B cell (primary cell): ENCODE results near the gene CACNA1D. TPM values are rescaled to one million over a fixed set of nuclear protein-coding genes. Genes with fewer than 3 reads are reported as not detected.

Experiments used
- ATAC-seq: fragments of 200-7000 bp; cut with Tn5 transposase; one replicate; pipeline ENCODE4 v1.10.0; 2021; ENCODE audit warnings: low read depth, mild to moderate bottlenecking, moderate number of reproducible peaks, moderate library complexity
- CTCF ChIA-PET: fragments of 350-600 bp; sonication (Branson Sonifier 250); formaldehyde crosslinking; loops from one replicate; lab custom pipeline; 2021; ENCODE audit warnings: antibody characterized with exemption, inconsistent platforms; lab: Charles Lee
- POLR2A ChIA-PET: fragments of 350-600 bp; sonication (Branson Sonifier 250); formaldehyde crosslinking; loops from one replicate; lab custom pipeline; 2021; ENCODE audit warnings: antibody characterized with exemption; lab: Charles Lee
- DNase-seq: peaks from one replicate; pipeline ENCODE4 v3.0.0; 2013
- H2AFZ ChIP-seq: 2 replicates; pipeline ENCODE4 v1.6.1; 2012; ENCODE audit warnings: mild to moderate bottlenecking, low read depth, low read length; ENCODE audit not compliant: insufficient read depth, poor library complexity, severe bottlenecking
- H3K27ac ChIP-seq, 2 donors: 1 replicate in 1 of 2; 2 replicates in 1 of 2; pipeline ENCODE4 v1.5.1; 2012 to 2013; ENCODE audit warnings: low read length in 2 of 2, mild to moderate bottlenecking in 2 of 2, moderate library complexity in 1 of 2
- H3K27me3 ChIP-seq, 4 experiments: fragments of 200-600 bp in 1 of 4; sonication (generic) in 1 of 4; replicated peaks in 1 of 4; 1 replicate in 2 of 4; 2 replicates in 2 of 4; pipeline versions ENCODE4 v1.6.1 to v1.7.0; 2013 to 2016; ENCODE audit warnings: low read length in 3 of 4, mild to moderate bottlenecking in 2 of 4, mixed read lengths in 1 of 4, moderate library complexity in 1 of 4; ENCODE audit not compliant: insufficient read depth in 4 of 4, control insufficient read depth in 3 of 4; ENCODE audit errors: control extremely low read depth in 1 of 4
- H3K36me3 ChIP-seq, 2 experiments: replicated peaks in 1 of 2; 1 replicate in 1 of 2; 2 replicates in 1 of 2; pipeline versions ENCODE4 v1.6.1 to v1.7.1; 2013; ENCODE audit warnings: low read length in 1 of 2; ENCODE audit not compliant: insufficient read depth in 2 of 2, control insufficient read depth in 1 of 2; ENCODE audit errors: control extremely low read depth in 1 of 2, extremely low read depth in 1 of 2
- H3K4me1 ChIP-seq, 2 donors: fragments of 200-600 bp in 1 of 2; sonication (generic) in 1 of 2; 1 replicate in 1 of 2; 2 replicates in 1 of 2; pipeline versions ENCODE4 v1.5.1 to v1.6.1; 2013 to 2017; ENCODE audit warnings: low read length in 2 of 2; ENCODE audit not compliant: control insufficient read depth in 2 of 2, insufficient read depth in 2 of 2
- H3K4me2 ChIP-seq: replicated peaks from 2 replicates; pipeline ENCODE3; 2012; ENCODE audit warnings: mild to moderate bottlenecking, low read depth, low read length; ENCODE audit not compliant: poor library complexity, severe bottlenecking
- H3K4me3 ChIP-seq, 5 experiments: fragments of 200-600 bp in 1 of 5; sonication (generic) in 1 of 5; 1 replicate in 3 of 5; 2 replicates in 2 of 5; pipeline versions ENCODE4 v1.5.1 to v1.7.0; 2011 to 2016; ENCODE audit warnings: low read length in 4 of 5, mild to moderate bottlenecking in 4 of 5, low read depth in 2 of 5, control low read depth in 1 of 5, moderate library complexity in 1 of 5; ENCODE audit not compliant: insufficient read depth in 1 of 5; ENCODE audit errors: control extremely low read depth in 1 of 5, extremely low read depth in 1 of 5
- H3K79me2 ChIP-seq: fragments of 200-600 bp; sonication (generic); one replicate; pipeline ENCODE4 v1.6.0; 2016; ENCODE audit warnings: low read length; ENCODE audit not compliant: control insufficient read depth, insufficient read depth
- H3K9ac ChIP-seq: fragments of 200-600 bp; sonication (generic); 2 replicates; pipeline ENCODE4 v1.6.1; 2017; ENCODE audit warnings: mild to moderate bottlenecking, low read length, moderate library complexity
- H3K9me3 ChIP-seq, 3 donors: one replicate each; pipeline versions ENCODE4 v1.6.1 to v1.7.1; 2013; ENCODE audit warnings: low read length in 2 of 3; ENCODE audit not compliant: control insufficient read depth in 2 of 3, insufficient read depth in 1 of 3; ENCODE audit errors: control extremely low read depth in 1 of 3
- H4K20me1 ChIP-seq: 2 replicates; pipeline ENCODE4 v1.6.0; 2012; ENCODE audit warnings: mild to moderate bottlenecking, low read length; ENCODE audit not compliant: insufficient read depth, control insufficient read depth, poor library complexity, severe bottlenecking
- H3K27ac Mint-ChIP-seq: one replicate; pipeline ENCODE4 v1.8.0; 2021; ENCODE audit warnings: mixed read lengths
- H3K27me3 Mint-ChIP-seq: one replicate; pipeline ENCODE4 v1.8.0; 2021; ENCODE audit warnings: mixed read lengths
- H3K4me1 Mint-ChIP-seq: one replicate; pipeline ENCODE4 v1.8.0; 2021; ENCODE audit warnings: mixed read lengths
- H3K4me3 Mint-ChIP-seq: one replicate; pipeline ENCODE4 v1.8.0; 2021; ENCODE audit warnings: mixed read lengths
- H3K9me3 Mint-ChIP-seq: one replicate; pipeline ENCODE4 v1.8.0; 2022; ENCODE audit warnings: mixed read lengths; ENCODE audit not compliant: insufficient read depth
- EZH2 ChIP-seq: IDR thresholded peaks from 2 replicates; pipeline ENCODE4 v1.6.1; 2012; ENCODE audit warnings: borderline replicate concordance, low read depth, mild to moderate bottlenecking, moderate library complexity, low read length; ENCODE audit not compliant: insufficient read depth, poor library complexity, severe bottlenecking
- WGBS: methylation state at CpG from one replicate; pipeline ENCODE4 v1.1.5; 2013; ENCODE audit warnings: missing lambda C conversion rate; ENCODE audit not compliant: insufficient coverage; 5-methylcytosine and 5-hydroxymethylcytosine counted together
- intact Hi-C: fragments of 100-400 bp; cut with micrococcal nuclease; formaldehyde crosslinking; loops from one replicate; pipeline ENCODE4 v1.10.0; 2022
- polyA plus RNA-seq: library from polyadenylated mRNA; depleted of rRNA; stranded (reverse); fragments of >200 nt; gene quantifications from 2 replicates; pipeline ENCODE4 v1.2.3, GENCODE V29; 2012
- total RNA-seq, 2 donors: library from RNA; stranded (reverse); fragments of 120-200 nt in 1 of 2; gene quantifications; 1 replicate in 1 of 2; 2 replicates in 1 of 2; pipeline versions ENCODE4 v1.2.3 to v1.2.4, GENCODE V29; 2013 to 2022
- TF ChIP-seq, protein P1 (sequence below): fragments of 200-600 bp; IDR thresholded peaks from one replicate; pipeline ENCODE4 v1.8.0; 2022; ENCODE audit warnings: antibody characterized with exemption, mild to moderate bottlenecking

CACNA1D gene
- total and polyA plus RNA-seq, 2 donors (not counting 1 experiment from before 2014, with no cell fraction given) = 0.06 to 0.07 TPM

DNA sequence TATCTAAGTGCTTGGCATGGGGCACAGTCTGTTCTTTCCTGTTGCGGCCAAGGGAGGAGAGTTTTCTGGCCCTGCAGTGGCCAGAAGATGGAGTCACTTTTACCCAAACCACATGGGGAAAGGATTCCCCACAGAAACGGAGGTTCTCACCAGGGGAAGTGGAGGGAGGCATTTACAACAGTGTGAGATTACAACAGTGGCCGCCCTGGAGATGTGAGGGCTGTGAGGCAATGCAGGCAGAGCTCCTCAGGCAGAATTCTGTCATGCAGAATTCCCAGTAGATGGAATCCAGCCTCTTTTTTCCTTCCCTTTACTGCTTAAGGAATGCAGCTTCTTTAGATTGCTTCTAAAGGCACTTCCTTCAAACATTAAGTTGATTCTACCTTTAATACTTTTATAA, 83.1 kb downstream of the CACNA1D start:
- Histone ChIP-seq H3K79me2 (no peaks in the 10 kb centered on the region), H3K27ac (no peak overlapping the region), H3K27me3 (peaks cover 0 to 8% (median 2%) of the 10 kb centered on the region in 4 experiments), H3K4me1 (no peaks in the 10 kb centered on the region), H4K20me1 (no peaks in the 10 kb centered on the region), H3K9me3 (no peaks in the 10 kb centered on the region), H3K4me3 (no peak overlapping the region), H2AFZ (no peak overlapping the region), H3K4me2 (no peak overlapping the region), H3K9ac (no peak overlapping the region), H3K36me3 (no peaks in the 10 kb centered on the region)
- Mint-ChIP-seq H3K4me3 (no peak overlapping the region), H3K27ac (no peak overlapping the region), H3K27me3 (peaks cover 7% of the 10 kb centered on the region), H3K4me1 (no peaks in the 10 kb centered on the region), H3K9me3 (no peaks in the 10 kb centered on the region)
- TF ChIP-seq, protein P1, sequence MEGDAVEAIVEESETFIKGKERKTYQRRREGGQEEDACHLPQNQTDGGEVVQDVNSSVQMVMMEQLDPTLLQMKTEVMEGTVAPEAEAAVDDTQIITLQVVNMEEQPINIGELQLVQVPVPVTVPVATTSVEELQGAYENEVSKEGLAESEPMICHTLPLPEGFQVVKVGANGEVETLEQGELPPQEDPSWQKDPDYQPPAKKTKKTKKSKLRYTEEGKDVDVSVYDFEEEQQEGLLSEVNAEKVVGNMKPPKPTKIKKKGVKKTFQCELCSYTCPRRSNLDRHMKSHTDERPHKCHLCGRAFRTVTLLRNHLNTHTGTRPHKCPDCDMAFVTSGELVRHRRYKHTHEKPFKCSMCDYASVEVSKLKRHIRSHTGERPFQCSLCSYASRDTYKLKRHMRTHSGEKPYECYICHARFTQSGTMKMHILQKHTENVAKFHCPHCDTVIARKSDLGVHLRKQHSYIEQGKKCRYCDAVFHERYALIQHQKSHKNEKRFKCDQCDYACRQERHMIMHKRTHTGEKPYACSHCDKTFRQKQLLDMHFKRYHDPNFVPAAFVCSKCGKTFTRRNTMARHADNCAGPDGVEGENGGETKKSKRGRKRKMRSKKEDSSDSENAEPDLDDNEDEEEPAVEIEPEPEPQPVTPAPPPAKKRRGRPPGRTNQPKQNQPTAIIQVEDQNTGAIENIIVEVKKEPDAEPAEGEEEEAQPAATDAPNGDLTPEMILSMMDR = no peak
- TF ChIP-seq EZH2 = no peak
- ATAC-seq = no peak
- CTCF ChIA-PET = no interaction called here
- POLR2A ChIA-PET = no interaction called here
- WGBS = 96% methylated on average over 2 of the region's 3 CpGs
- intact Hi-C loops = no loop called here
- no peak for DNase-seq

DNA sequence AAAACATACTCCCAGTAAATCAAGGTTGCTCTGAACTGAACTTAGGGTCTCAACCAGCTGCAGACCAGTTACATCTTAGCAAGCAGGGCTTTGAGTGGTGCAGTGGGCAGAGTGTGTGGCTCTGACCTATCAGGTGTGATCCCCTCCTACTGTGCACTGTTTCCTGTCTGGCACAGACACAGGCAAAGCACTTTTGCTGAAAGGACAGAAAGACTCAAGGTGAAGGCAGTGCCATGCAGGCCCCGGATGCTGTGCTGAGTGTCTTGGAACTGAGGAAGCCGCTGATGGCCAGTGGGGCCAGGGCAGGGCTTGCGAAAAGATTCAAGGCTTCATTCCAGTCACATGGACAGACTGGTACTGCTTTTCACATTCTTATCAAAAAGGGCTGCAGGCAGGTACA, 85.2 kb downstream of the CACNA1D start:
- no peak for ATAC-seq
- Histone ChIP-seq H3K79me2 (no peaks in the 10 kb centered on the region), H3K9ac (no peak overlapping the region), H4K20me1 (no peaks in the 10 kb centered on the region), H3K4me2 (no peak overlapping the region), H3K4me3 (no peak overlapping the region), H3K36me3 (no peaks in the 10 kb centered on the region), H2AFZ (no peak overlapping the region), H3K27ac (no peak overlapping the region), H3K4me1 (no peaks in the 10 kb centered on the region), H3K27me3 (peaks cover 0 to 8% (median 2%) of the 10 kb centered on the region in 4 experiments), H3K9me3 (no peaks in the 10 kb centered on the region)
- Mint-ChIP-seq H3K9me3 (no peaks in the 10 kb centered on the region), H3K4me1 (no peaks in the 10 kb centered on the region), H3K27me3 (peaks cover 7% of the 10 kb centered on the region), H3K4me3 (no peak overlapping the region), H3K27ac (no peak overlapping the region)
- ChIA-PET POLR2A (no interaction called here), CTCF (no interaction called here)
- WGBS = 96% methylated on average over 3 of the region's 3 CpGs
- DNase-seq = no peak
- TF ChIP-seq EZH2 = no peak
- TF ChIP-seq, protein P1 = no peak
- intact Hi-C loops = no loop called here
